H9 (cell line): ENCODE data around the gene ASB10. TPM values are rescaled to one million over a fixed set of nuclear protein-coding genes. Genes with fewer than 3 reads are reported as not detected.

Source experiments
- DNase-seq: peaks from one replicate; pipeline ENCODE4 v3.0.0-alpha.2; 2017
- H2AFZ ChIP-seq: one replicate; pipeline ENCODE4 v1.6.1; 2013; ENCODE audit warnings: mild to moderate bottlenecking, low read length, control low read depth, moderate library complexity
- H2AK5ac ChIP-seq: 2 replicates; pipeline ENCODE4 v1.6.1; 2013; ENCODE audit warnings: low read length, control low read depth, mixed read lengths; ENCODE audit not compliant: insufficient read length
- H2BK120ac ChIP-seq: one replicate; pipeline ENCODE4 v1.6.1; 2013; ENCODE audit warnings: low read depth, mild to moderate bottlenecking, low read length, control low read depth, inconsistent platforms; ENCODE audit not compliant: poor library complexity, severe bottlenecking
- H2BK12ac ChIP-seq: 2 replicates; pipeline ENCODE4 v1.6.1; 2013; ENCODE audit warnings: low read length, control low read depth, mixed read lengths, low read depth; ENCODE audit not compliant: insufficient read length
- H2BK15ac ChIP-seq: 2 replicates; pipeline ENCODE4 v1.6.1; 2013; ENCODE audit warnings: low read depth, low read length, control low read depth
- H2BK20ac ChIP-seq: one replicate; pipeline ENCODE4 v1.6.1; 2013; ENCODE audit warnings: low read depth, mild to moderate bottlenecking, low read length, control low read depth, inconsistent platforms; ENCODE audit not compliant: poor library complexity, severe bottlenecking
- H2BK5ac ChIP-seq: 2 replicates; pipeline ENCODE4 v1.6.1; 2013; ENCODE audit warnings: low read length, control low read depth, mixed read lengths; ENCODE audit not compliant: insufficient read length
- H3K14ac ChIP-seq: 2 replicates; pipeline ENCODE4 v1.6.1; 2013; ENCODE audit warnings: low read length, control low read depth; ENCODE audit not compliant: insufficient read depth
- H3K18ac ChIP-seq: 2 replicates; pipeline ENCODE4 v1.6.1; 2013; ENCODE audit warnings: low read depth, mild to moderate bottlenecking, mixed read lengths, low read length, control low read depth; ENCODE audit not compliant: insufficient read length
- H3K23ac ChIP-seq: 2 replicates; pipeline ENCODE4 v1.6.1; 2013; ENCODE audit warnings: low read length, control low read depth, mixed read lengths, low read depth; ENCODE audit not compliant: insufficient read length
- H3K23me2 ChIP-seq: 2 replicates; pipeline ENCODE4 v1.6.1; 2013; ENCODE audit warnings: low read depth, mild to moderate bottlenecking, mixed read lengths, low read length, control low read depth; ENCODE audit not compliant: insufficient read length, poor library complexity, severe bottlenecking
- H3K27ac ChIP-seq: 2 replicates; pipeline ENCODE4 v1.5.1; 2013; ENCODE audit warnings: low read length, control low read depth, mixed read lengths, low read depth; ENCODE audit not compliant: insufficient read length
- H3K27me3 ChIP-seq: 2 replicates; pipeline ENCODE4 v1.6.1; 2013; ENCODE audit warnings: low read length, control low read depth, inconsistent platforms; ENCODE audit not compliant: insufficient read depth
- H3K4ac ChIP-seq: 2 replicates; pipeline ENCODE4 v1.6.1; 2013; ENCODE audit warnings: low read depth, mild to moderate bottlenecking, control low read depth, inconsistent platforms, low read length, moderate library complexity
- H3K4me1 ChIP-seq: 2 replicates; pipeline ENCODE4 v1.6.1; 2013; ENCODE audit warnings: low read length, control low read depth, inconsistent platforms; ENCODE audit not compliant: insufficient read depth
- H3K4me2 ChIP-seq: 2 replicates; pipeline ENCODE4 v1.6.1; 2013; ENCODE audit warnings: low read length, control low read depth, mixed read lengths; ENCODE audit not compliant: insufficient read length, insufficient read depth
- H3K56ac ChIP-seq: 2 replicates; pipeline ENCODE4 v1.6.1; 2013; ENCODE audit warnings: low read depth, mild to moderate bottlenecking, mixed read lengths, low read length, control low read depth; ENCODE audit not compliant: insufficient read length
- H3K79me1 ChIP-seq: 2 replicates; pipeline ENCODE4 v1.6.1; 2013; ENCODE audit warnings: low read depth, mild to moderate bottlenecking, moderate library complexity, low read length, control low read depth, inconsistent platforms; ENCODE audit not compliant: insufficient read depth, poor library complexity, severe bottlenecking
- H3K79me2 ChIP-seq: 2 replicates; pipeline ENCODE4 v1.6.1; 2013; ENCODE audit warnings: low read length, control low read depth, inconsistent platforms; ENCODE audit not compliant: insufficient read depth
- H3K9ac ChIP-seq: 2 replicates; pipeline ENCODE4 v1.6.1; 2013; ENCODE audit warnings: low read length, control low read depth, mixed read lengths; ENCODE audit not compliant: insufficient read length; ENCODE audit errors: extremely low read depth
- H3K9me3 ChIP-seq: one replicate; pipeline ENCODE4 v1.6.1; 2013; ENCODE audit warnings: low read depth, low read length, inconsistent platforms; ENCODE audit not compliant: control insufficient read depth
- H3T11ph ChIP-seq: one replicate; pipeline ENCODE4 v1.6.1; 2013; ENCODE audit warnings: mild to moderate bottlenecking, low read length, control low read depth, inconsistent platforms
- H4K20me1 ChIP-seq: one replicate; pipeline ENCODE4 v1.6.1; 2013; ENCODE audit not compliant: control insufficient read depth, insufficient read length, insufficient read depth
- H4K5ac ChIP-seq: 2 replicates; pipeline ENCODE4 v1.6.1; 2013; ENCODE audit warnings: low read depth, mild to moderate bottlenecking, mixed read lengths, low read length, control low read depth; ENCODE audit not compliant: insufficient read length
- H4K8ac ChIP-seq: replicated peaks from 2 replicates; pipeline ENCODE4 v1.6.1; 2013; ENCODE audit warnings: low read length, control low read depth, mixed read lengths, low read depth; ENCODE audit not compliant: insufficient read length
- H4K91ac ChIP-seq: 2 replicates; pipeline ENCODE4 v1.6.1; 2013; ENCODE audit warnings: low read depth, mild to moderate bottlenecking, moderate library complexity, mixed read lengths, low read length, control low read depth; ENCODE audit not compliant: insufficient read length
- H3K27ac Mint-ChIP-seq, 3 experiments: 2 replicates in 2 of 3; 3 replicates in 1 of 3; pipeline ENCODE4 v1.8.0; 2020 to 2021; ENCODE audit warnings: mixed read lengths in 3 of 3, mild to moderate bottlenecking in 1 of 3, moderate library complexity in 1 of 3
- H3K27me3 Mint-ChIP-seq: 2 replicates; pipeline ENCODE4 v1.8.0; 2021; ENCODE audit warnings: low read depth, mild to moderate bottlenecking, moderate library complexity, mixed read lengths
- H3K36me3 Mint-ChIP-seq, 3 experiments: 2 replicates in 2 of 3; 3 replicates in 1 of 3; pipeline ENCODE4 v1.8.0; 2020 to 2021; ENCODE audit warnings: low read depth in 3 of 3, mixed read lengths in 3 of 3; ENCODE audit not compliant: insufficient read depth in 1 of 3
- H3K4me1 Mint-ChIP-seq, 2 experiments: 2 replicates each; pipeline ENCODE4 v1.8.0; 2020; ENCODE audit warnings: mixed read lengths in 2 of 2
- H3K4me3 Mint-ChIP-seq, 2 experiments: 2 replicates in 1 of 2; 3 replicates in 1 of 2; pipeline ENCODE4 v1.8.0; 2020 to 2021; ENCODE audit warnings: mild to moderate bottlenecking in 2 of 2, mixed read lengths in 2 of 2, moderate library complexity in 1 of 2
- H3K9me3 Mint-ChIP-seq, 2 experiments: 2 replicates in 1 of 2; 3 replicates in 1 of 2; pipeline ENCODE4 v1.8.0; 2020; ENCODE audit warnings: mild to moderate bottlenecking in 2 of 2, mixed read lengths in 2 of 2, moderate library complexity in 1 of 2
- WGBS: extraction: QIAGEN DNeasy Blood & Tissue Kit; methylation state at CpG from one replicate; pipeline ENCODE4 v1.1.7; 2013; ENCODE audit warnings: missing lambda C conversion rate, low lambda C conversion rate, mixed read lengths; ENCODE audit not compliant: insufficient read length; ENCODE audit errors: extremely low coverage; 5-methylcytosine and 5-hydroxymethylcytosine counted together
- total RNA-seq: library from RNA; stranded (reverse); gene quantifications from 2 replicates; pipeline ENCODE4 v1.2.1, GENCODE V29; 2021
- TF ChIP-seq, protein P1 (sequence below): fragments of 200-600 bp; sonication (generic); conservative IDR thresholded peaks from 3 replicates; pipeline ENCODE4 v1.8.0; 2021; ENCODE audit warnings: antibody characterized with exemption, mild to moderate bottlenecking

The ASB10 gene
- total RNA-seq, 1 experiment from 2014 or later: not detected

DNA sequence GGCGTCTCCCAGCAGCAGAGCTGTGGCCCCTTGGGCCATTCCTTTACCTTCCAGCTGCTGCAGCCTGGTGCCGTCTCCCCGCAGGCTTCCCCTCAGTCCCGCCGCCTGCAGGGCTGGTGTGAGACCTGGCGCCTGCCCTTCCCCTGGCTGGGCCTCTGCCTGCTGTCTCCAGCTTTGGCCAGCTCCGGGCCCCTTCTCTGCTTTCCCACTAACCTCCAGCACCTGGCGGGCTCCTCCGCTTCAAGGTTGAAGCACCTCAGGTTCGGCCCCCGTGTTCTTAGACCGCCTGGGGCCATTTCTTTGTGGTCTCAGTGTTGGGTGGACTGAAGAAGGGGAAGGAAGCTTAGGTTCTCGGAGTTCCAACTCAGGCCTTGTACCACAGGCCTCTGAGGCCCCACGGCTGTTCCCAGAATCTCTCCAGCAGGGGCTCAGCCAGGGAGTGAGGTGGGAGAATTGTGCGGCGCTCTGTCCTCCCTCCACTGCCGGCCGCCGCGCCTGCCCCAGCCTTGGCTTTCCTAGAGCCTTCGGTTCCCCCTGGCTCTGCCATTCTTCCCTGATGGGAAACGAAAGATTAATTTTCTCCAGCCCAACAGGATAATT is 49.9 kb downstream of the ASB10 start:
- Mint-ChIP-seq H3K4me3 (no peak overlapping the region; a peak in 1 of 5 replicates), H3K4me1 (peaks cover 22 to 36% of the 10 kb centered on the region in 2 experiments), H3K36me3 (peaks cover 8 to 55% (median 15%) of the 10 kb centered on the region in 3 experiments; a peak in 6 of 7 replicates), H3K27me3 (no peaks in the 10 kb centered on the region; the same call in 1 of the 2 replicates), H3K27ac (no peak overlapping the region), H3K9me3 (no peaks in the 10 kb centered on the region; a peak in 1 of 5 replicates)
- no peak overlapping the region for H3K18ac ChIP-seq
- H3K4me2 ChIP-seq: no peak overlapping the region
- H3T11ph ChIP-seq: no peak overlapping the region
- H3K23me2 ChIP-seq: no peaks in the 10 kb centered on the region
- no peak overlapping the region for H2BK15ac ChIP-seq
- H3K14ac ChIP-seq: no peak overlapping the region
- no peak overlapping the region for H4K91ac ChIP-seq
- no CpG with 5 or more reads among the region's 22 CpGs for WGBS
- H2BK5ac ChIP-seq: no peak overlapping the region
- H2BK20ac ChIP-seq: no peak overlapping the region
- H2BK12ac ChIP-seq: no peak overlapping the region
- no peak overlapping the region for H2AFZ ChIP-seq
- H3K4ac ChIP-seq: no peak overlapping the region
- no peak overlapping the region for H3K56ac ChIP-seq
- no peak overlapping the region for H3K27ac ChIP-seq
- H3K9me3 ChIP-seq: no peaks in the 10 kb centered on the region
- H4K8ac ChIP-seq: no peak overlapping the region
- TF ChIP-seq, protein P1, sequence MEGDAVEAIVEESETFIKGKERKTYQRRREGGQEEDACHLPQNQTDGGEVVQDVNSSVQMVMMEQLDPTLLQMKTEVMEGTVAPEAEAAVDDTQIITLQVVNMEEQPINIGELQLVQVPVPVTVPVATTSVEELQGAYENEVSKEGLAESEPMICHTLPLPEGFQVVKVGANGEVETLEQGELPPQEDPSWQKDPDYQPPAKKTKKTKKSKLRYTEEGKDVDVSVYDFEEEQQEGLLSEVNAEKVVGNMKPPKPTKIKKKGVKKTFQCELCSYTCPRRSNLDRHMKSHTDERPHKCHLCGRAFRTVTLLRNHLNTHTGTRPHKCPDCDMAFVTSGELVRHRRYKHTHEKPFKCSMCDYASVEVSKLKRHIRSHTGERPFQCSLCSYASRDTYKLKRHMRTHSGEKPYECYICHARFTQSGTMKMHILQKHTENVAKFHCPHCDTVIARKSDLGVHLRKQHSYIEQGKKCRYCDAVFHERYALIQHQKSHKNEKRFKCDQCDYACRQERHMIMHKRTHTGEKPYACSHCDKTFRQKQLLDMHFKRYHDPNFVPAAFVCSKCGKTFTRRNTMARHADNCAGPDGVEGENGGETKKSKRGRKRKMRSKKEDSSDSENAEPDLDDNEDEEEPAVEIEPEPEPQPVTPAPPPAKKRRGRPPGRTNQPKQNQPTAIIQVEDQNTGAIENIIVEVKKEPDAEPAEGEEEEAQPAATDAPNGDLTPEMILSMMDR: no peak
- no peak overlapping the region for H2AK5ac ChIP-seq
- H3K27me3 ChIP-seq: no peaks in the 10 kb centered on the region
- H4K20me1 ChIP-seq: no peaks in the 10 kb centered on the region
- H3K23ac ChIP-seq: no peak overlapping the region
- H3K9ac ChIP-seq: no peak overlapping the region
- H3K79me1 ChIP-seq: no peaks in the 10 kb centered on the region
- H2BK120ac ChIP-seq: no peak overlapping the region
- DNase-seq: no peak
- no peaks in the 10 kb centered on the region; the same call in 1 of the 2 replicates for H3K4me1 ChIP-seq
- H3K79me2 ChIP-seq: no peaks in the 10 kb centered on the region
- no peak overlapping the region for H4K5ac ChIP-seq
